GM21825 (cell line): ENCODE results near the gene CRYBB2.
"Not testable (repeated sequence)": the region's sequence is repeated elsewhere in the genome, so short reads cannot be mapped to it uniquely, and the experiment has no call there.

ENCODE experiments used
- ATAC-seq: cut with Tn5 transposase; IDR thresholded peaks from one replicate; pipeline ENCODE4 v1.9.1; 2021; ENCODE audit warnings: mild to moderate bottlenecking, moderate library complexity; ENCODE audit not compliant: unreplicated experiment

CRYBB2 gene

DNA sequence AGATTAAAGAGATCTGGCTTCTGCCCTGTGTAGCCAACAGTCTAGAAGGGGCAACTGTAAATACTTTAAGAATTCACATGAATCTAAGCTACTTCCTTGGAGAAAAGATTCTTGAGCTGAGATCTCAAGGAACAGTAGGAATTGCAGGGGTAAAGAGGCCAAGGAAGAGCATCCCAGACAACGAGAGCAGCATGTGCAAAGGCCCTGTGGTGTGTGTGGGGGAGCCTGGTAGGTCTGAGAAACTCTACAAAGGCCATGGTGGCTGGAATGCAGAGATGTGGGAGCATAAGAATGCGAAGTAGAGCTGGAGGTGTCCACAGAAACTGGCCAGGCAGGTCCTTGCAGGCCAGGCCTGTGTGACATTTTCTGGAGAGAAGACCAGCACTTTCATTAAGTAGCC, 11.3 kb downstream of the CRYBB2 start:
- not testable (repeated sequence) for ATAC-seq

GRCh38 chr22:25232301-25232700, 12.9 kb downstream of the CRYBB2 start:
- ATAC-seq: no peak

- ATAC-seq: not testable (repeated sequence)
Observed at GRCh38 chr22:25233706-25234105, 14.3 kb downstream of the CRYBB2 start.

DNA sequence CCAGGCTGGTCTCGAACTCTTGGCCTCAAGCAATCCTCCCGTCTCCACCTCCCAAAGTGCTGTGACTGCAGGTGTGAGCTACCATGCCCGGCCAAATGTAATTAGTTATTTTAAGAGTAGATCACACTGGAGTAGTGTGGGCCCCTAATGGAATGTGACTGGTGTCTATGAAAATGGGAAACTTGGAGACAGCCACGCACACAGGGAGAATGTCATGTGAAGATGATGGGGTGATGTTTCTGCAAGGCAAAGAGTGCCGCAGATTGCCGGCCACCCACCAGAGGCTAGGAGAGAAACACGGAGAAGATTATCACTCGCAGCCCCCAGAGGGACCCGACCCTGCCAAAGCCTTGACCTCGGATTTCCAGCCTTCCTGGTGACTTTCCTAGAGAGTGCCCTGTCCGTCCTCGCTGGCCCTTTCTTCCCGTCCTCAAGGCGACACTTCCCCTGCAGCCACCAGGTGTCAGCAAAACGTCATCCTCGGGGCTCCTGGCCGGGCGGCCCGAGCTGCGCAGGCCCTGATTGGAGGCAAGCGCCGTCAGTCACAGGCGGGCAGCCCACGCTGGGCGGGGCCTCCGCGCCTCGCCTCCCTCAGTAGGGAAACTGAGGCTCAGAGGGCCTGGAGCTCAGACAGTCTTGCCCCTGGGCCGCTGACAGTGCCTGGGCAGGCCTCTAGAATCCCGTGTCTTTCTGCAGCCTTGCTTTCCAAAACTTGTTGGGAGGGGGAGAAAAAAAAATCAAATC, 16.3 kb downstream of the CRYBB2 start:
- peak; percentile 64 for ATAC-seq

GRCh38 chr22:25236417-25236816, 17.0 kb downstream of the CRYBB2 start:
- no peak for ATAC-seq

DNA sequence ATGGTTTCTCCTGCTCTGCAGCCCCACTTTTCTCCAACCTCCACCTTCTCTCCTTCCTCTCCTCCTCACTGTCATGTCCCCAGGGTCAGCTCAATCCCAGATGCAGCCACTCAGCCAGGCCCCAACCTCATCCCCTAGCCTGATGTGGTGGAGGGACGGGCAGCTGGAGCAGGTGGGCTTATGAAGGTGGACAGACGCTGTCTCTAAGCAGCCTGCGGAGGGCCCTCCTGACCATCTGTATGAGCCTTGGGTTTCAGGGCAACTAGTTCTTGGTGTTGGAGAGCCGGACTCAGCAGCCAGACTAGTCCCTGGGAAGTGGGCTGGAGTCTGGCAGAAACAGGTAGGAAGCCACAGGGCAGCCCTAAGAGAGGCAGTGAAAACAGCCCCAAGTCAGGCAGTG, 18.1 kb downstream of the CRYBB2 start:
- ATAC-seq: no peak

DNA sequence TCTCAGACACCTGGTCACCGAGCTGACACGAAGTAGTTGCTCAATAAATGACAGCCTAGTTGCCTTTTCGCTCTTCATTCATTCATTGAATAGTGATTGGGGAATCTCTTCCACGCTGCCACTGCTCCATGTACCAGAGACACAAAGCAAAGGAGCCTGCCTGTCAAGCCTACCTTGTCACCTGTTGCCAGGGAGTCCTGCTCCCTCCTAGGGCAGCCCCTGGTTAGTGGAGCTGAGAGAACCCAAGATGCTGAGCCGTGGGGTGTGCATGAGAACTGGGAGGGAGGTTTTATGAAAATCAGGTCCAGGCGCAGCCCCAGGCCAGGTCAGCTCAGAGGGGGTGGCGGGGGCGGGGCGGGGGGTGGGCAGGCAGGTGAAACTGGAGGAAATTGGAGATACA, 18.6 kb downstream of the CRYBB2 start:
- ATAC-seq: not testable (repeated sequence)

- ATAC-seq: not testable (repeated sequence)
Observed at GRCh38 chr22:25255169-25255568, 35.7 kb downstream of the CRYBB2 start.

DNA sequence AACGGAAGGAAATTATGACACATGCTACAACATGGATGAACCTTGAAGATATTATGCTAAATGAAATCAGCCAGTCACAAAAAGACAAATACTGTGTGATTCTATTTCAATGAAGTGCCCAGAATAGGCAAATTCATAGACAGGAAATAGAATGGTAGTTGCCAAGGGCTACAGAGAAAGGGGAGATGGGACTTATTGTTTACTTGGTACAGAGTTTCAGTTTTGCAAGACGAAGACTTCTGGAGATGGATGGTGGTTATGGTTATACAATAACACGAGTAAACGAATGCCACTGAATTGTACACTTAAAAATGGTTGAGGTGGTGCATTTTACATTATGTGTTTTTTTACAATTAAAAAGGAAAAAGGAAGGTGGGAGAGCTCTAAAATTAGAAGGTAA, 48.1 kb downstream of the CRYBB2 start:
- not testable (repeated sequence) for ATAC-seq

DNA sequence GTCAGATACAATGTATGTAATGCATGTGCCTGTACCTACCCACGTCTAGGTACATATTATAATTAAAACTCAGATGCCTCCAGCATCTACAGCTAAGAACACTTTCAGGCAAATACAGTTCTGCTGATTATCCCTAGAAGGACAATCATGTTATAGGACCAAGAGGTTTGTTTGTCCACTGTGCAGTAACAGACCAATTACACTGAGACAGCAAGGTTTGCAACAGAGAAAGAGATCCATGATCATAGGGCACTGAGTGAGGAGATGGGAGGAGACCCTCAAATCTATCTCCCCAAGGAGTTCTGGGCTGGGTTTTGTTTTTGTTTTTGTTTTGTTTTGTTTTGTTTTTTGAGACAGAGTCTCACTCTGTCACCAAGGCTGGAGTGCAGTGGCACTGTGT, 49.5 kb downstream of the CRYBB2 start:
- not testable (repeated sequence) for ATAC-seq

DNA sequence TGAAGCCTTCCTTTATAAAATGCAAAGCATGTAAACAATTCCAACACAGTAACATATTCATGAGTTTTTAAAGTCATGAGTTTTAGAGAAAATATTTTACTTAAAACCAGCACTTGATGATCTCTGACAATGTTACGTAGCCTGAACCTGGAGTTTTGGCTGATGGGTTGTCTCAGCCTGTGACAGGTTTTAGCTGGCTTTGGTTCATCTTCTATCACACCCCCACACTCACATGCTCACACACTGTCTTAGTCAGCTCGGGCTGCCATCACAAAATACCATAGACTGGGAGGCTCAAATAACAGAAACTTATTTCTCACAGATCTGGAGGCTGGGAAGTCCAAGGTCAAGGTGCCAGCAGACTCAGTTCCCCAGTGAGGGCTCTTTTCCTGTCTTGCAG, 50.6 kb downstream of the CRYBB2 start:
- not testable (repeated sequence) for ATAC-seq

DNA sequence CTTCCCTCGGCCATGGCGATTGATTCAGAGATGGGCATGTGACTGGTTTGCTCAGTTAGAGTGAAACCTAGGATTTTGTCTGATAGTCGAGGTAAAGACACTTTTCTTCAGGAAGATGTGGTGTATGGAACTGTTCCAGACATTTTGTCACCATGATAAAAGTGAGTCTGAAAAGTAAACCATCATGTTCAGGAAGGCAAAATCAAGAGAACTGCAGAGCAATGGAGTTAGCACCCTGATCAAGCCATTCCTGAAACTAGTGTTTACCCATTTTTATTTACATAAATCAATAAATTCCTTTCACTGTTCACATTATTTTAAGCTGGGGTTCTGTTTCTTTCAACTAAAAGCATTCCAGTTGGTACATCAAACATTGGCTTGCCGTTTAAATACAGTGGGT, 53.8 kb downstream of the CRYBB2 start:
- ATAC-seq: not testable (repeated sequence)

GRCh38 chr22:25273928-25274327, 54.5 kb downstream of the CRYBB2 start:
- ATAC-seq: not testable (repeated sequence)

DNA sequence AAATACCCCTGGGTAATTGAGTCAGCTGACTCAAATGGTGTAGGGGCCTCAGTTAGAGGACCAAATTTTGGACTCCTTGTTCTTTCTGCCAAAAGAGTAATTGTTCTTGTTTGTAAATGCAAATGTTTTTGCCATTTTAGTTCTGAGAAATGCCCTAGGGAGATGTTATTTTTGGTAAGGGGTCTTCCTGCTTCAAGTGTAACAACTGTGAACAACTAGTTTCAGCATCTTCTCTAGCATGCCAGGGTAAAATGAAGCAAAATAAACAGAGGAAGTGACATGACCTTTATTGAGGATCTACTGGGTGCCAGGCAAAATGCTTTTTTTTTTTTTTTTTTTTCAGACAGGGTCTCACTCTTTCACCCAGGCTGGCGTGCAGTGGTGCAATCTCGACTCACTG, 60.7 kb downstream of the CRYBB2 start:
- ATAC-seq: not testable (repeated sequence)
